K562 (cell line): ENCODE measurements around the gene NCAPD2. TPM values are rescaled to one million over a fixed set of nuclear protein-coding genes. Genes with fewer than 3 reads are reported as not detected.

ENCODE experiments used
- EHMT2 ChIP-seq: fragments of 450-650 bp; IDR thresholded peaks from 2 replicates; pipeline ENCODE4 v1.6.1; 2018; ENCODE audit warnings: antibody characterized with exemption
- HNRNPL ChIP-seq: fragments of 200-400 bp; formaldehyde crosslinking; IDR thresholded peaks from 2 replicates; pipeline ENCODE4 v1.6.1; 2017; ENCODE audit warnings: low read depth, mild to moderate bottlenecking, low read length
- HNRNPLL ChIP-seq: fragments of 200-400 bp; formaldehyde crosslinking; IDR thresholded peaks from 2 replicates; pipeline ENCODE4 v1.6.1; 2017; ENCODE audit warnings: low read length, low read depth, mild to moderate bottlenecking; ENCODE audit not compliant: poor library complexity, severe bottlenecking
- LCOR ChIP-seq: sonication (generic); formaldehyde crosslinking; IDR thresholded peaks from 2 replicates; pipeline ENCODE4 v1.8.0; 2022; ENCODE audit warnings: mild to moderate bottlenecking, missing genetic modification reagents
- MTA1 ChIP-seq: fragments of 450-650 bp; IDR thresholded peaks from 2 replicates; pipeline ENCODE4 v1.6.1; 2017; ENCODE audit warnings: borderline replicate concordance
- NR1H2 ChIP-seq: sonication (generic); formaldehyde crosslinking; IDR thresholded peaks from 2 replicates; pipeline ENCODE4 v1.4.0; 2020; ENCODE audit warnings: mild to moderate bottlenecking, missing genetic modification reagents
- POLR2B ChIP-seq: fragments of 450-650 bp; IDR thresholded peaks from 2 replicates; pipeline ENCODE4 v1.6.1; 2018; ENCODE audit warnings: low read depth; ENCODE audit not compliant: partially characterized antibody
- RAD21 ChIP-seq, 2 experiments: fragments of 250-450 bp in 1 of 2; fragments of 450-650 bp in 1 of 2; sonication (Bioruptor Pico) in 1 of 2; formaldehyde crosslinking in 1 of 2; IDR thresholded peaks in 1 of 2; conservative IDR thresholded peaks in 1 of 2; 2 replicates each; pipeline versions ENCODE4 v1.4.0 to v1.8.0; 2020 to 2022; ENCODE audit warnings: mild to moderate bottlenecking in 2 of 2, moderate library complexity in 1 of 2
- RBBP5 ChIP-seq: fragments of 200-600 bp; sonication (generic); IDR thresholded peaks from 2 replicates; pipeline ENCODE4 v1.6.1; 2012; ENCODE audit warnings: borderline replicate concordance, mild to moderate bottlenecking, low read length, control low read depth, inconsistent platforms; ENCODE audit not compliant: insufficient read depth, poor library complexity, severe bottlenecking
- STAG1 ChIP-seq: sonication (generic); formaldehyde crosslinking; IDR thresholded peaks from 2 replicates; pipeline ENCODE4 v1.5.0; 2020; ENCODE audit warnings: missing genetic modification reagents, borderline replicate concordance
- TAF9B ChIP-seq: fragments of 450-650 bp; IDR thresholded peaks from 2 replicates; pipeline ENCODE4 v1.6.1; 2018; ENCODE audit warnings: mild to moderate bottlenecking; ENCODE audit not compliant: partially characterized antibody
- ZNF224 ChIP-seq: sonication (generic); formaldehyde crosslinking; IDR thresholded peaks from 2 replicates; pipeline ENCODE4 v1.8.0; 2022; ENCODE audit warnings: mild to moderate bottlenecking, missing genetic modification reagents
- ZNF24 ChIP-seq: fragments of 450-650 bp; IDR thresholded peaks from 2 replicates; pipeline ENCODE4 v1.6.1; 2016
- ZNF449 ChIP-seq: fragments of 250-450 bp; sonication (Bioruptor Pico); IDR thresholded peaks from 2 replicates; pipeline ENCODE4 v1.8.0; 2022; ENCODE audit warnings: moderate library complexity, mild to moderate bottlenecking, inconsistent platforms
- ZNF512 ChIP-seq: IDR thresholded peaks from 2 replicates; pipeline ENCODE4 v1.6.1; 2016; ENCODE audit warnings: missing genetic modification characterization, missing compliant biosample characterization
- ZNF696 ChIP-seq: fragments of 250-450 bp; sonication (Bioruptor Pico); conservative IDR thresholded peaks from 2 replicates; pipeline ENCODE4 v1.4.0; 2020; ENCODE audit warnings: mild to moderate bottlenecking, moderate library complexity
- ZNF699 ChIP-seq: fragments of 250-450 bp; sonication (Bioruptor Pico); IDR thresholded peaks from 2 replicates; pipeline ENCODE4 v1.8.0; 2021; ENCODE audit warnings: mild to moderate bottlenecking, moderate library complexity; ENCODE audit not compliant: insufficient replicate concordance
- ZNF764 ChIP-seq: fragments of 250-450 bp; sonication (Bioruptor Pico); IDR thresholded peaks from 2 replicates; pipeline ENCODE4 v1.4.0; 2020; ENCODE audit warnings: low read depth, mild to moderate bottlenecking, moderate library complexity
- polyA plus RNA-seq, 8 experiments: library from polyadenylated mRNA; depleted of rRNA in 4 of 8; stranded (reverse) in 5 of 8; unstranded in 3 of 8; fragments of >200 nt; fragmentation: Nextera tagmentation in 2 of 8; fragmentation: Illumina TruSeq in 1 of 8; extraction: Ambion mirVana in 2 of 8; extraction: Trizol in 1 of 8; gene quantifications; 2 replicates each; pipeline versions ENCODE4 v1.2.1 to v1.2.3, GENCODE V29; 2011 to 2014; ENCODE audit warnings: inconsistent platforms in 1 of 8, missing spikeins in 1 of 8
- total RNA-seq, 7 experiments: library from RNA; depleted of rRNA in 6 of 7; stranded (reverse); fragments of >200 nt in 6 of 7; fragmentation: Illumina TruSeq in 2 of 7; extraction: Trizol in 2 of 7; gene quantifications; 2 replicates each; pipeline versions ENCODE4 v1.2.1 to v1.2.3, GENCODE V29; 2011 to 2021; ENCODE audit warnings: low replicate concordance in 1 of 7
- TF ChIP-seq, protein P1 (sequence below): sonication (generic); formaldehyde crosslinking; IDR thresholded peaks from 2 replicates; pipeline ENCODE4 v1.8.0; 2022; ENCODE audit warnings: mild to moderate bottlenecking, missing genetic modification reagents
- TF ChIP-seq, protein P2 (sequence below): sonication (generic); formaldehyde crosslinking; IDR thresholded peaks from 2 replicates; pipeline ENCODE4 v1.8.1; 2023; ENCODE audit warnings: mild to moderate bottlenecking, missing genetic modification reagents

Gene NCAPD2
- total and polyA plus RNA-seq, 9 of the 15 experiments (the other 6 are each of a cell fraction or from before 2014, with no cell fraction given) = 16.9 to 93.7 (median 68.3) TPM

- TF ChIP-seq ZNF512 (tag) (no peak), ZNF699 (CRISPR knock-in tag) (no peak), ZNF224 (CRISPR knock-in tag) (no peak), NR1H2 (CRISPR knock-in tag) (no peak), ZNF764 (CRISPR knock-in tag) (no peak), ZNF449 (no peak), ZNF696 (no peak), POLR2B (no peak), ZNF24 (no peak), HNRNPLL (no peak), LCOR (CRISPR knock-in tag) (no peak), RAD21 (CRISPR knock-in tag; conservative IDR thresholded peaks at IDR 0.05 in 1 of 2, IDR thresholded peaks at IDR 0.05 in 1 of 2) (0 out of 4 replicates have a peak, but pooled peaks of 1 of the 2 experiments have one; percentile 31), HNRNPL (no peak), TAF9B (no peak), EHMT2 (no peak), MTA1 (no peak), RBBP5 (no peak), STAG1 (no peak)
- TF ChIP-seq, protein P1, sequence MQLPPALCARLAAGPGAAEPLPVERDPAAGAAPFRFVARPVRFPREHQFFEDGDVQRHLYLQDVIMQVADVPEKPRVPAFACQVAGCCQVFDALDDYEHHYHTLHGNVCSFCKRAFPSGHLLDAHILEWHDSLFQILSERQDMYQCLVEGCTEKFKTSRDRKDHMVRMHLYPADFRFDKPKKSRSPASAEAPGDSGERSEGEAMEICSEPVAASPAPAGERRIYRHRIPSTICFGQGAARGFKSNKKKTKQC = no peak
- TF ChIP-seq, protein P2, sequence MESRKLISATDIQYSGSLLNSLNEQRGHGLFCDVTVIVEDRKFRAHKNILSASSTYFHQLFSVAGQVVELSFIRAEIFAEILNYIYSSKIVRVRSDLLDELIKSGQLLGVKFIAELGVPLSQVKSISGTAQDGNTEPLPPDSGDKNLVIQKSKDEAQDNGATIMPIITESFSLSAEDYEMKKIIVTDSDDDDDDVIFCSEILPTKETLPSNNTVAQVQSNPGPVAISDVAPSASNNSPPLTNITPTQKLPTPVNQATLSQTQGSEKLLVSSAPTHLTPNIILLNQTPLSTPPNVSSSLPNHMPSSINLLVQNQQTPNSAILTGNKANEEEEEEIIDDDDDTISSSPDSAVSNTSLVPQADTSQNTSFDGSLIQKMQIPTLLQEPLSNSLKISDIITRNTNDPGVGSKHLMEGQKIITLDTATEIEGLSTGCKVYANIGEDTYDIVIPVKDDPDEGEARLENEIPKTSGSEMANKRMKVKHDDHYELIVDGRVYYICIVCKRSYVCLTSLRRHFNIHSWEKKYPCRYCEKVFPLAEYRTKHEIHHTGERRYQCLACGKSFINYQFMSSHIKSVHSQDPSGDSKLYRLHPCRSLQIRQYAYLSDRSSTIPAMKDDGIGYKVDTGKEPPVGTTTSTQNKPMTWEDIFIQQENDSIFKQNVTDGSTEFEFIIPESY = peak; percentile 99
These were observed 76.5 kb downstream of the NCAPD2 start (continued) for GRCh38 chr12:6570264-6570887.
